ENCODE data around the gene USP11.

Gene USP11

DNA sequence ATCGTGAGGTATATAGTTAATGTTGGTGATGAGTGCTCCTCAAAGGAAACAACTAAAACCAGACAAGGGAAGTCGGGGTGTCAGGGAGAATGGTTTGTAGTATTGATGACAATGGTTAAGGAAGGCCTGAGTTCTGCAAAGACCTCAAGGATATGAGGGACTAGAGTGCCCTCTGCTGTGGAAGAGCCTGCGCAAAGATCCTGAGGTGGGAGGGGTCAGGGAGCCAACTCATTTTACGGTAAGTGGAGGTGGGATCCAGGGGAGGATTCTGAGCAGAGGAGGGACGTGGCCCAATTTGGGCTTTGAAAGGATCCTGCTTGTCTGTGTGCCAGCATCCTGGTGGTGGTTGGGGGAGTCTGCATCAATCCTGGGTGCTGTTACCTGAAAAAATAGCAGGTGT lies 27.8 kb upstream of the USP11 start:
- no peak for DNase-seq

DNA sequence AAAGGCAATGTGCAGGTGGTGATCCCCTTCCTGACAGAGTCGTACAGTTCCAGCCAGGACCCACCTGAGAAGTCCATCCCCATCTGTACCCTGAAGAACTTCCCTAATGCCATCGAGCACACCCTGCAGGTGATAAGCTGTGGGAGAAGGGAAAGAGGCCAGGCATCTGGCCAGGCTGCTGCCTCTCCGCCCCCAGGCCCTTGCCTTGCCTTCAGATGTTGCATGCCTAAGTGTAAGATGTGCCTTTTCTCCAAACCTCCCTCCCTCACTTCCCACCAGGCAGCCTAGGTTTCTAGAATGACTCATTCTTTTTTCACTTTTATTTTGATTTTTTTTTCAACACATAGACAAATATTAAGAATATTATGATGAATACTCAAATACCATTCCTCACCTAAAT lies 26.5 kb upstream of the USP11 start:
- no peak for DNase-seq

DNA sequence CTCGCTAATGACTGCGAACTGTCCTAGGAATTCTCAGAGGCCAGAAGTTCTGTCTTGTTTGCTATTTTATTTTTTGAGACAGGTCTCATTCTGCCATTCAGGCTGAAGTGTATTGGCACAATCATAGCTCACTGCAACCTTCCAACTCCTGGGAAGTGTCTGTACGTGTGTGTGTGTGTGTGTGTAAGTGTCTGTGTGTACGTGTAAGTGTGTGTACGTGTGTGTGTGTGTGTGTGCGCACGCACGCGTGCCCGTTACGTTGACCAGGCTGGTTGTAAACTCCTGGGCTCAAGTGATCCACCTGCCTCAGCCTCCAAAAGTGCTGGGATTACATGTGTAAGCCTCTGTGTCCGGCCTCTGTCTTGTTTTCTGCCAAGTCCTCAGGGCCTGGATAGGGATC lies 24.7 kb upstream of the USP11 start:
- no peak for DNase-seq

DNA sequence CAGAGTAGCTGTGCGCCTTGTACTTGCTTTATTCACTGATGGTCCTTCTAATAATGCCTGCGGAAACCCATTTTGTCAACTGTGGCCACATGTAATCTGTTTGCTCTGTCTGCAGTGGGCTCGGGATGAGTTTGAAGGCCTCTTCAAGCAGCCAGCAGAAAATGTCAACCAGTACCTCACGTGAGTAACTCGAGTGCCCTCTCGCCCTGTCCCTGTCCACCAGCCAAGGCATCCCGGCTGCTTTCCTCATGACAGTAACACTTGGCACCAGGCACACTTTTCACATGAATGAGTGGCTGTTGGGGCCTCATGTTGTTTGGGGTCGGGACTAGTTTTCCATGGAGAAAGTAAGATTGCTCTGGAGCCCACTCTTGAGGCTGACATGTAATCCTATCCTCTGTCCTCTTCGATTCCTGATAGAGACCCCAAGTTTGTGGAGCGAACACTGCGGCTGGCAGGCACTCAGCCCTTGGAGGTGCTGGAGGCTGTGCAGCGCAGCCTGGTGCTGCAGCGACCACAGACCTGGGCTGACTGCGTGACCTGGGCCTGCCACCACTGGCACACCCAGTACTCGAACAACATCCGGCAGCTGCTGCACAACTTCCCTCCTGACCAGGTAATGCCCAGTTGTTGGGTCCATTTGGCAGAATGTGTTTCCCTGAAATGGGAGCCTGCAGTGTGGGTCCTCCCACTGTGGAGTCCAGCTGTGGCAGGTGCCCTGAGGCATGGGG lies 23.1 kb upstream of the USP11 start:
- DNase-seq = no peak

DNA sequence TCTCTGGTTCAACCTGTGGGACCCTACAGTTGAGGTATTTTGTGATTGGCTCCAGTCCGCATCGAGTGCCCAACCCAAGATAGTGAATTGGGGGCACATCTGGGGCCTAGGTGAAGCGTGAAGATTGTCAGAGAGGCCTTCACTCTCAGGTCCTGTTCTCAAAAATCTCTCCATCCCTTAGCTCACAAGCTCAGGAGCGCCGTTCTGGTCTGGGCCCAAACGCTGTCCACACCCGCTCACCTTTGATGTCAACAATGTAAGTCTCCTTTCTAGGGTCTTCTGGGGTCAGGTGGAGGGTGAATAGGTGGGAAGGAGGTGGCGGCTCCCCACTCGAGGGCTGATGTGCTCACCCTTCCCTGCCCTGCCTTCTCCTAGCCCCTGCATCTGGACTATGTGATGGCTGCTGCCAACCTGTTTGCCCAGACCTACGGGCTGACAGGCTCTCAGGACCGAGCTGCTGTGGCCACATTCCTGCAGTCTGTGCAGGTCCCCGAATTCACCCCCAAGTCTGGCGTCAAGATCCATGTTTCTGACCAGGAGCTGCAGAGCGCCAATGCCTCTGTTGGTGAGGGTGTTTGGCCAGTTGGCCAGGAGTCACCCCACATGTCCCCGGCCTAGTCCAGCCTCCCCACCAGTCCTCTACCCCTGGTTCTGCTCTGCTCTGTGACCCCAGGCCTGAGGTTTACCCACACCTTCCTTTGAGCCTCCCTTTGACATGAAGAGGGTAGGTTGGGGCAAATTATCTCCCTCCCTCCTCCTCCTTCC lies 22.0 kb upstream of the USP11 start:
- no peak for DNase-seq

DNA sequence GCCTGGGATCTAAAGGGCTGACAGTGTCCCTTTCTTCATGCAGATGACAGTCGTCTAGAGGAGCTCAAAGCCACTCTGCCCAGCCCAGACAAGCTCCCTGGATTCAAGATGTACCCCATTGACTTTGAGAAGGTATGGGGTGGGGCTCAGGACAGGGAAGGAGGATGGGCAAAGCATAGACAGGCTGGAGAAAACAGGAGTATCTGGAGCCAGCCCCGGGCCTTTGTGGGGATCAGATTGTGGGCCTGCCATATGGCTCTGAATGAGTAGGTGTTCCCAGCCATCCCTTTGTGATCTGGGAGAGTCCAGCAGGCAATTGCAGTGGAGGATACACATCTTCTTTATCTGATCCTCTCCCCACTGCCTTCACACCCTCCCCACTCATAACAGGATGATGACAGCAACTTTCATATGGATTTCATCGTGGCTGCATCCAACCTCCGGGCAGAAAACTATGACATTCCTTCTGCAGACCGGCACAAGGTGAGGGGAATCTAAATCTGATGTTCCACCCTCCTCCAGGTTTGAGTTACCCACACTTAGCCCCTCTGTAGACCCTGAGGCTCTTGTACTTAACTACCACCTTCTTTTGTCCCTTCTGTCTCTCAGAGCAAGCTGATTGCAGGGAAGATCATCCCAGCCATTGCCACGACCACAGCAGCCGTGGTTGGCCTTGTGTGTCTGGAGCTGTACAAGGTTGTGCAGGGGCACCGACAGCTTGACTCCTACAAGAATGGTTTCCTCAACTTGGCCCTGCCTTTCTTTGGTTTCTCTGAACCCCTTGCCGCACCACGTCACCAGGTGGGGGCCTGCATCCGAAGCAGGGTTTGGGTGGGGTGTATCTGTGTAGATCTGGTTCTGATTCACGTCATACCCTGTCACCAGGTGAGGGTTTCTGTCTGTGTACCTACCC lies 20.2 kb upstream of the USP11 start:
- DNase-seq = no peak

DNA sequence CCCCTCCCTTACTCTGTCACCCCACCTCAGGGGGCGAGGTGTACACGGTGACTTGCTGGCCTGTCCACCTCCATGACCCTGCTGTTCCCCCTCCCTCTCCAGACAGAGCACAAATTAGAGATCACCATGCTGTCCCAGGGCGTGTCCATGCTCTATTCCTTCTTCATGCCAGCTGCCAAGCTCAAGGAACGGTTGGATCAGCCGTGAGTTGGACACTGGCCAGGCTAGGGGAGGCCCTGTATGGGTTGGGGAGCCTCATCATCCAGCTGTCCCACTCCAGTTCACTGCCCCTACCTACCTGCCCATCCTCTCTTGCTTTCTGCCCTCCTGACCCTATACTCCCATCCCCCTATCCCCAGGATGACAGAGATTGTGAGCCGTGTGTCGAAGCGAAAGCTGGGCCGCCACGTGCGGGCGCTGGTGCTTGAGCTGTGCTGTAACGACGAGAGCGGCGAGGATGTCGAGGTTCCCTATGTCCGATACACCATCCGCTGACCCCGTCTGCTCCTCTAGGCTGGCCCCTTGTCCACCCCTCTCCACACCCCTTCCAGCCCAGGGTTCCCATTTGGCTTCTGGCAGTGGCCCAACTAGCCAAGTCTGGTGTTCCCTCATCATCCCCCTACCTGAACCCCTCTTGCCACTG lies 18.3 kb upstream of the USP11 start:
- no peak for DNase-seq

DNA sequence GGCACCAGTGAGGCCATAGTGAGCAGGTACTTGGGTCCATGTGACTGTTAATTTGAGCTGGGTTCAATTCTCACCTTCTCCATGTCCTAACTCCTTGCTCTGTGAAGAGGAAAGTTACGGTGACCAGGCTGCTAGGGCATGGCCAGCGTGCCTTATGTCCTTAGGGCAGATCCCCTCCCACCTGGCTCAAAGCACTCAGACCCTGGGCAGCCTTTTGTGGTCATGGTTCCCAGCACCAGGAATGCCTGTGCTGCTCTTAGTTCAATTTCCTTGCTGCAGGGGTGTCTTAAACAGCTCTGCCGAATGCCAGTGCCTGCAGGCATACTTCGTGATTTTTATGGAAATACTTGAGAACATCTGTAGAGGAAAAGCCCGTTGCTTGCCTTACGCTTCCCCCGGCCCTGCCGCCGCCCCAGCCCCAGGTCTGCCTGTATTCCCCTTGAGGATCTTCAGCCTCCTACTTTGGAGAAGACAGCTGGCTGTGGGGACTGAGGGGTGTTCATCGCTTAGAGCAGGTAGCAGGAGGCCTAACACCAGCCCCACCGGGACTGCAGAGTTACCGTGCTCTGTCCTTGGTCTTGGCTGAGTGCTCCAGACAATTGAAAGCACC lies 17.4 kb upstream of the USP11 start:
- no peak for DNase-seq

DNA sequence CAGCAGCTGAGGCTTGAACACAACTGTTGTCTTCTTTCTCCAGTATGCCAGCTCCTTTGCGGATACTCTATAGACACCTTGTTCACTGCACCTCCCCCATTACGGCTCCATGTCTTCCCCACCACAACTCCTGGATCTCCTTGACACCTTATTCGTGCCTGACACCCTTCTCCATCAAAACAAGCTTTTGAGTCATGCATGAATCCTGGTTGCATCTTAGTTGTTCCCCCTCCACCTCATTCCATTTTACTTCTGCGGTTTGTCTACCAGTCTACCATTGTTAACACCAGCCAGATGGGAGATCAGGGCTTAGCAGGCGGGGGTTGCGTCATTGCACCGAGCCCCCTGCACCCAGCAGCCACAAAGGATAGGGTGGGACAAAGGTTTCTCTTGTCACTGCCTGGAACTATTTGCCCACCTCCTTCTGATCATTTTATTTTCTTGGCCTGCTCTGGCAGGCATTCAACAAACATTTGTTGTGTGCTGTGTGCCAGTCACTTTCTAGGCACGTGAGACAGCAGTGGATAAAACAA lies 16.4 kb upstream of the USP11 start:
- no peak for DNase-seq

DNA sequence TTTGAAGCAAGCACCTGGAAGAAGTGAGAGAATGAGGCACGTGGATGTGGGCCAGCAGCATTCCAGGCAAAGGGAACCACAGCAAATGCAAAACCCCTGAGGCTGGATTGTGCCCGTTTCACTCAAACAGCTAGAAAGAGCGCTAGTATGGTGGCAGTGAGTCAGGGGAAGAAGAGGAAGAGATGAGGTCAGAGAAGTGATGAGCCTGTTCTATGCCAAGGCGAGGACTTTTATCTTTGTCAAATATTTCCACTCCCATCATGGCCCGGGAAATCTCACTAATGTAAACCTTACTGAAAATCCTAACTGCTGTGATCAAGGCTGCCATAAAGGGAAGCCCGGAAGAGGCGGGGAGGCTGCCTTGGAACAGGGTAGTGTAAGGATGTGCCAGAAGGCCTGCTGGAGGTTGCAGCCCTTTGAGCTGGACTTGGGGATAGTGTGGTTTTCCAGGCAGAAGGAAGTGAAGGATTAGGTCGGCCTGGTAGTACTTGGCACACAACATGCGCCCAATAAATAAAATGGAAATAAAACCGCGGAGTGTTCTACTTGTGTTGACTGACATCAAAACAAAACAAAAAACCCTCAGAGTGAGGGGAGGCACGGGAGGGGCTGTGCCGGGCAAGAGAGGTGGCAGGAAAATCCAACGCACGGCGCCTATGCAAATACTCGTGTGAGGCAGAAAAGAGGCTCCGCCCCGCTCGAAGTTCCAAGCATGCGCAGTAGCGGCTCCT lies 15.5 kb upstream of the USP11 start:
- no peak for DNase-seq

DNA sequence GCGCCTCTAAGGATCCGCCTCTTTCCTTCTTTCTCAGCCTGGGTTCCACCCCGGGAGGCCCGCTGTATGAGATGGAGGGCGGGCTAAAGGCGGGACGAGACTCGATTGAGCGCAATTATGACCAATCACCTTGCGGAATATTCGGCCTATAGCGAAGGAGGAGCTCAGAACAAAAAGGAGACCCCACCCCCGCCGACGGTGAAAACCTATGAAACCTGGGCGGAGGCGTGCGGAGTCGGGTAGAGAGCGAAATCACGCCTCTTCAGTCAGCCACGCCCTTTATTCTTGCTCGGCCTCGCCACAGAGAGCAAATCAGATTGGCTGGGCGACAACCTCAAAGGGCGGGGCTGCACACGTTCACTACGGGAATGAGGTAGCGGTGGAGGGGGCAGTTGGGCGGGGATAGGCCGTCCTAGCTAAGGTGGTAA lies 14.9 kb upstream of the USP11 start:
- peak; percentile 97 for DNase-seq

DNA sequence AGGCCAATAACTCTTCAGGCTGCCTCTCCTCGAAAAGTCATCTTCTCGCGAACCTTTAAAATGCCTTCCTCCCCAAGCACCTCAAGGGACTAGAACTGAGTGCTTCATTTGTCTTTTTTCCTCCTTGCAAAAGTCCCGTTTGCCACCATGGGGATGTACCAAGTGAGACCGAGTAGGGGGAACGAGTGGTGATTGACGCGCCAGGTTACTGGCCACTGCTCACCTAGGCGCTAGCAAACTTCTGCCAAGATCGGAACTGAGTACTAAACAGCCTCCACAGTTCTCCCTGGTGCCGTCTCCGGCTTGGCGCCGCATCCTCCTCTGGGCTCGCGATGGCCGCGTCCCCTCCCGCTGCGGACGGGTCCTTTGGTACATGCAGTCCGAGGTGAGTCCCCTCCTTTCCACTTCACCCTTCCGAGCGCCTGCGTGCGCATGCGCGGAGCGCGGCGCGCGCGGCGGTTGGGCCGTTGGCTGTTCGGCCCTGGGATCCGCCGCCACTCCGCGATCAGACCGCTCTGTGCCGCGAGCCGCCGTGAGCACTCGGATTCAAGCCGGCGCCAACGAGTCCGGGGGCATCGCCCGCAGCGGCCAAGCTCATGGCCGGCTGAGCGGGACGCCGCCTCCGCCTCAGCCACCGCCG lies 14.4 kb upstream of the USP11 start, which contains the start of gene CDK16:
Gene CDK16, plus strand, starts transcription at position 402 of the 640 bp plus-strand sequence. CDS start 4,877 bp downstream, outside the sequence.
- DNase-seq = peak; percentile 24 to 55

DNA sequence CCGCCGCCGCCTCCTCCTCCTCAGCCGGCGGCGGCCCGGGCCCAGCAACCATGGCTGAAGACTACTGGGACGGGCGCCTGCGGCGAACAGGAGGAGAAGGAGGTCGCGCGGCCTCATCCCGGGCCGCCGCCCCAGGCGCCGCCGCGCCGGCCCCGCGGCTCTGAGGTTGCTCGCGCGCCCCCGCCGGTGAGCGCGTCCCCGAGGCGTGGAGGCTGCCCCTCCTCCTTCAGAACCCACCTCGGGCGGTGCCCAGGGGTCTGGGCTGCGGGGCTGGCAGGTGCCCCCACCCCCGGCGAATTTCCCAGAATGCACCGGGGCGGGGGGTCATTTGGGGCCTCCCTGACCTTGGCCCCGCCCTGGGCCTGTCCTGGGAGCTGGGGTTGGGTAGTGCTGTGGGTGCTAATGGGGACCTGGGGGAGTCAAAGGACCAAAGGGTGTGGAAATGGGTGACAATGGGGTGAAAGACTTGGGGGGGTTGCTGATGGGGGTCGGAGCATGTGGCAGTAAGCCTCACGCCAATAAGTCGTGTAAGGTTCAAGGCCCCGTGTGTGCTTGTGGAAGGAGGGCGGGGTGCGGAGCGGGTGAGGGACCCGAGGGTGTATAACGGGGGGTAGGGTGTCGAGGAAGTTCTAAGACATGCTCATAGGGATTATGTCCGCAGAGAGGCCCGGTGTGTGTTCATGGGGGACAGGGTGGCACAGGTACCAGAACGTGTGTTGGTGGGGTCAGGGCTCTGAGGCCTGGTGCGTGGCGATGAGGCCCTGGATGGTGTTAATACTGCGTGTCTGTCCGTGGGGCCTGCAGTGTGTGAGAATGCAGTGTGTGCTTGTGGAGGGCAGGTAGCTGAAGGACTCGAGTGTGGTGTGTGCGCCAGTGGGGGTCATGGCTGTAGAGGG lies 13.6 kb upstream of the USP11 start:
- DNase-seq = no peak

DNA sequence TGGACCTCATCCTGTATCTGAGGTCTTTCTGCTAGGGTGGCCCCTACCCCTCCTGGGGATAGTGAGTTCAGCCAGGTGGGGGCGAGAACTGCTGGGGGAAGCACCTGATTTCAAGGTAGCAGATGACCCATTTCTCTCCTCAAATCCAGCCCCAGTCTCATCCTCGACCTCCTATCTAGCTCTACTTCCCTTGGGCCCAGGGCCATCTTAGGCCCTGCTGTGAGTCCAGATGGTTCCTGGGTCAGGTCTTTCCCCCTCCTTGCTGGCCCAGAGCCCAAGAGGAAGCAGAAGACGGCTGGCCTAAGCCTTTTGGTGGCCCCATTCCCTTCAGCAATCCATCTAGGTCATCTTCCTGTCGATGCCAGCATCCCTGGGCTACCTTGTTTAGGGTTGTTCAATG lies 11.1 kb upstream of the USP11 start:
- no peak for DNase-seq

DNA sequence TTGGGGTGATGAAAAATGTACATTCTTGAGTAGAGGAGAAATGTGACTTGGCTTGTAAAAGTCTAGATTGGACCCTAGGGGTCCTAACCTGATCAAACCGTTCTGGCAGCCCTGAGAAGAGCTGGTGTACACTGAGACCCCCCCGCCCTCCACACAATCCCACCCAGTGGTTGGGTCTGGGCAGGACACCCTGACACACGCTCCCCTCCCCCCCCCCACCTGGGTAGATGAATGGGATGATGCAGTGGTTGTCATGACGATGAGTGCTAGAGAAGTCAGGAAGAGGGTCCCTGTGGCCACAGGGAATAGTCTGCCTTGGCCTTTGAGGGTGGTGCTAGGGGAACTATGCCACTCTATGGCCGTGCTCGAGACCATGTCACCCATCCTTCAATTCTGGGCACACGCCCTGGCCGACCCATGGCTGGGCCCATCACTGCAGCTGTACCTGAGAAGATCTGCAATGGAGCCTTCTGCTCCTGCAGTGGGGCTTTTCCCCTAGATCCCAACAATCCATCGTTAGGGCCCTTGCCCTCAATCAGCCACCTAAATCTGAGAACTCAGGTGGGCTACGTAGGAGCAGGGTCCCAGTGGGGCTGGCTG lies 10.0 kb upstream of the USP11 start:
- no peak for DNase-seq

DNA sequence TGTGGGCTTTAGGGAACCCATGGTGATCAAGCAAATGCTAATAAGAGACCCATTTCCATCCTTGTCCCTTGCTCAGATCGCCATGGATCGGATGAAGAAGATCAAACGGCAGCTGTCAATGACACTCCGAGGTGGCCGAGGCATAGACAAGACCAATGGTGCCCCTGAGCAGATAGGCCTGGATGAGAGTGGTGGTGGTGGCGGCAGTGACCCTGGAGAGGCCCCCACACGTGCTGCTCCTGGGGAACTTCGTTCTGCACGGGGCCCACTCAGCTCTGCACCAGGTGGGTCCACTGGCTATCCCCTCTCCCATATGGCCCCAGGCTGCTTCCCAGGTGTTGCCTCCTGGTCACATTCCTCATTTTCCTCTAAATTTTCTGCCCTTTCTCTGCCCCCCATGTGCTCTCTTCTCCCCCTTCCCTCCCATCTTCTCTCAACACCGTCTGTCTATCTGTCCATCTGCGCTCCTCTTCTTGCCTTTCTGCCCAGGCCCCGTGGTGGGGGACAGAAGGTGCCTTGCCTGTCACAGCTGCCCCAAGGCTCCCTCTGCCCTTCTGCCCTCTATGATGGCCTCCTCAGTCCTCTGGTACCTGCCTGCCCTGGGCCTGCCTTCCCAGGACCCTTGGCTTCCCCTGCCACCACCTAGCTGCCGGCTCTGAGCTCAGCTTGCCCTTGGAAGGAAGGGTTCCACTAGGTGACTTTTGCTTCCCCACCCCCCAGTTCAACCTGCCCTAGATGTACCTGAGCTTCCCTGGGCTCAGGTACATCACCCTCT lies 9.1 kb upstream of the USP11 start:
- DNase-seq = no peak

DNA sequence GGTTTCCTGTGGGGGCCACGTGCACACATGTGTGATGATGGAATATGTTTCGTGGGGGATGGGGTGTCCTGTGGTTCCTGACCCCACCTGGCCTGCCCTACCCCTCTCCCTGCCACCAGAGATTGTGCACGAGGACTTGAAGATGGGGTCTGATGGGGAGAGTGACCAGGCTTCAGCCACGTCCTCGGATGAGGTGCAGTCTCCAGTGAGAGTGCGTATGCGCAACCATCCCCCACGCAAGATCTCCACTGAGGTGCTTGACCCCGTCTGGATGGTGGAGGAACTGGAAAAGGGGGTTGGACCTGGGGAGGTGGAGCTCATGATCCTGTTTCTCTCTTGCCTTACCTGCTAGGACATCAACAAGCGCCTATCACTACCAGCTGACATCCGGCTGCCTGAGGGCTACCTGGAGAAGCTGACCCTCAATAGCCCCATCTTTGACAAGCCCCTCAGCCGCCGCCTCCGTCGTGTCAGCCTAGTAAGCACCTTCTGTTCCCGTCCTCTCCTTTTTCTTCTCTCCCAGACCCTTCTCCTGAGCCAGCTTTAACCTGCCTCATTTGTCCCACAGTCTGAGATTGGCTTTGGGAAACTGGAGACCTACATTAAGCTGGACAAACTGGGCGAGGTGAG lies 8.4 kb upstream of the USP11 start:
- no peak for DNase-seq

DNA sequence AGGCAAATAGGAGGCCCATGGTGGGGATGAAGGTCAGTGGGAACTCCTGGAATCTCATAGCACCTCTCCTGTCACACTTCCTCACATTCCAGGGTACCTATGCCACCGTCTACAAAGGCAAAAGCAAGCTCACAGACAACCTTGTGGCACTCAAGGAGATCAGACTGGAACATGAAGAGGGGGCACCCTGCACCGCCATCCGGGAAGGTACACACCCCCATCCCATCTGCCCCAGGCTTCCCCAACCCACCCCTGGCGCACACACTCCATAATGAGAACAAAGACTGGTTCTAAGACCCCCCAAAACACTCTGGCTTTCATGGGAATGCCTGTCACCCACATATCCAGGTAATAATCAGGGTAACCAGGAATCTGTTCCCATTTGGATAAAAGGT lies 7.9 kb upstream of the USP11 start:
- no peak for DNase-seq
